GM21723 (cell line): Measurements from ENCODE around the gene ZNF771.
"Not testable (repeated sequence)": the region's sequence is repeated elsewhere in the genome, so short reads cannot be mapped to it uniquely, and the experiment has no call there.

Experiments used
- ATAC-seq: cut with Tn5 transposase; IDR thresholded peaks from one replicate; pipeline ENCODE4 v1.9.1; 2021; ENCODE audit warnings: mild to moderate bottlenecking, moderate library complexity; ENCODE audit not compliant: unreplicated experiment

ZNF771 gene

DNA sequence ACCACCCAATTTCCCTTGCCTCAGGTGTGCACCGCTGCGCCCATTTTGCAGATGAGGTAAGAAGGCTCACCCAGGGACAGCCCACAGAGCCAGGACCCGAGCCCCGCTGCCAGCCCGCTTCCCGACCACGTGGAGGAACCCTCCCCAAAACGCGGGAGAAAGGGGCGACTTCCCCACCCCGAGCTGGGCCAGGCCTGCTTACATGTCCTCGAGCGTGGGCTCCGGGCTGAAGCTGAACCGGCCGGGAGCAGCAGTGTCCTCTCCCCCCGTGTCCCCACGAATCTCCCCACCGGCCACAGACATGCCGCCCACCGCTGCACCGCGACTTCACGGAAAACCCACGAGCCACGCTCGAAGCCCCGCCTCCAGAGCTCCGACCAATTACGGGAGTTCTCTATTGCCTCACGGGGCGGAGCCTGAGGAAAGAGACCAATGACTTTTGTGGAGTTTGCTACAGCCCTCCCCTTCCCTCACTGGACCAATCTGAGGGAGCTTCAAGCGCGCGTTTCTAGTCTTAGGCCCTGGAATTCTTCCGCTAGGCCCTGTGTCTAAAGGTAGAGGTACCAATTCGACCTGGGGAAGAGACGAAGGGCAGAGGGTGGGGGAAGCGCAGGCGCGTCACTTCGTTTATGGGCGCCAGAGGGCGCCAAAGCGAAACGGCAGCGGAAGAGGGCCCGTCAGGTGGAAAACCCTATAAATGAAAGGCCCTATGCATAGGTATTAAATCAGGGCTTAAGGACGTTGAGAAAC is 22.4 kb downstream of the ZNF771 start, which contains the start of gene DCTPP1:
DCTPP1 (minus strand) TSS at position 353 of the 750 bp plus-strand sequence; CDS start at position 303, 50 bp downstream.
- peak; percentile 97 for ATAC-seq

DNA sequence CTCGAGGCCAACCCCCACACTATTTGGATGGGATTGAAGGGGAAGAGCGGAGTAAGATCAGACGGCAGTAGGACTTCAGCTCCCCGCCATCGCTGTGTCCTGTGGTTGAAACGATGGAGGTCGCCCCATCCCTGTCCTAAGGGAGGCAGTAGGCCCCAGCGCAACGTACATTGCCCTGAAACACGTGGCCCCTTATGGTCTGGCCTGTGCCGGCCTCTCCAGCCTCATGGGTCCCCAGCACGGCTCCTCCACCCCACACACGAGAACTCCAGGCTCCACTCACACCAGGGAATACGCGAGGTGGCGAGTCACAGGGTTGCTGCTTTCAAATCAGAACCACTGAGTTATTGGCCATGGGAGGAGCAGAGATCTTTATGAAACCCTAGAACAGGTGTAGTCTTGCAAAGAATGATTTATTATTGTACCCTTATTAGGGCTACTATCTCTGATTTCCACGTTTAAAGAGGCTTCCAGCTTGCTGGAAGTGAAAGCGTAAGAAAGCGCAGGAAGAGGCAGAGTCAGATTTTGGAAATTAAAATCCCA is 23.1 kb downstream of the ZNF771 start:
- ATAC-seq = peak; percentile 15

GRCh38 chr16:30434852-30435251 is 27.4 kb downstream of the ZNF771 start:
- no peak for ATAC-seq

DNA sequence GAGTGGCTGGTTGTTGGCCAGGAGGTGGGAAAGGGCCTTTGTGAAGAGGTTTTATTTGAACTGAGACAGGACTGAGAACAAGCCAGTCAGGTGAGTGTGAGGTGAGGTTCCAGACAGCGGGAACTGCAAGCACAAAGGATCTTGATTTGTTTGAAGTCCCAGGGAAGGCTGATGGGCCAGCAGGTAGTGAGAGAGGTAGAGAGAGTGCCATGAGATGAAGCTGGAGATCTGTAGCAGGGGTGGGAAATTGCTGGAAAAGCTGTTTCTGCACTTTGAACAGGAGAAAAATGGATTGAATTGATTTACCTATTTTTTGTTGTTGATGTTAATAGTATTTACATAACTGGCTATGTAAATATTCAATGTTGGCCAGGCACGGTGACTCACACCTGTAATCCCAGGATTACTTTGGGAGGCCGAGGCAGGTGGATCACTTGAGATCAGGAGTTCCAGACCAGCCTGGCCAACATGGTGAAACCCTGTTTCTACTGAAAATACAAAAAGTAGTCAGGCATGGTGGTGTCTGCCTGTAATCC is 30.2 kb downstream of the ZNF771 start:
- no peak for ATAC-seq

GRCh38 chr16:30438835-30439234 is 31.4 kb downstream of the ZNF771 start:
- no peak for ATAC-seq

GRCh38 chr16:30439720-30440348 is 32.4 kb downstream of the ZNF771 start:
- no peak for ATAC-seq

- no peak for ATAC-seq
These were observed 36.2 kb downstream of the ZNF771 start for GRCh38 chr16:30443631-30444030.

GRCh38 chr16:30444231-30445148 is 37.1 kb downstream of the ZNF771 start:
- ATAC-seq = no peak

DNA sequence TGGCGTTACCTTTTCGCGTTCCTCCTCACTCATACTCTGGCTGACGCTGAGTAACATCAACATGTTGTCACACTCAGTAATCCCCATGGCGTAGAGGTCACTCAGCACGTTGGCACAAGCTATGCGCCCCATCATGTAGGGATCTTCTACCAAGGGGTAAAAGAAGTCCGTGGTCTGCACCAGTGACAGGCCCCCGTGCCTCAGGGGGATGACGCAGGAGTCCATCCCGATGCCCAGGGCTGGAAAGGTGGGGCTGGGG is 37.7 kb downstream of the ZNF771 start:
- no peak for ATAC-seq

- peak; percentile 73 for ATAC-seq
These were observed 38.2 kb downstream of the ZNF771 start, which contains the start of gene SEPHS2 for GRCh38 chr16:30445408-30446202. TSS of gene SEPHS2 (minus strand) at chr16:30445874. CDS start at chr16:30445727, 147 bp downstream.

GRCh38 chr16:30446203-30446595 is 38.8 kb downstream of the ZNF771 start:
- ATAC-seq = no peak

DNA sequence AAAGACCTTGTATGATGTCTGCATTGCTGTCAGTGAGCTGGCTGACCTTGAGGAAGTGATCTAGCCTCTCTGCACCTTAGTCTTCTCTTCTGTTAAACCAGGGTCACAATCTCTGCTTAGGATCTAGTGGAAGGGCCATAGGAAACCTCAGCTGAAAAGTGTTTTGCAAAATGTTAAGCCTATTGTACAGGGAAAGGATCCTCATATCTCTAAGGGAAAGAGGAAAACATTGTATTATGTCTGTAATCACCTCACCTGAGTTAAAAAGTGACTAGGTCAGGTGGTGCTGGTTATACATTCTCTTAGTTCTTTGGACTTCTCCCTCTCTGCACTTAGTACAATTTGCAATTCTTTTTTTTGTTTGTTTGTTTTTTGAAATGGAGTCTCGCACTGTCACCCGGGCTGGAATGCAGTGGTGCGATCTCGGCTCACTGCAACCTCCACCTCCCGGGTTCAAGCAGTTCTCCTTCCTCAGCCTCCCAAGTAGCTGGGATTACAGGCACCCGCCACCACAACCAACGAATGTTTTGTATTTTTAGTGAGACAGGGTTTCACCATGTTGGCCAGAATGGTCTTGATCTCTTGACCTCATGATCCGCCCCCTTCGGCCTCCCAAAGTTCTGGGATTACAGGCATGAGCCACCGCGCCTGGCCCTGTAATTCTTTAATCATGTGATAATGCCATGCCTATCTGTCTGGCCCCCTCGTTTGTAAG is 40.3 kb downstream of the ZNF771 start:
- ATAC-seq = no peak

DNA sequence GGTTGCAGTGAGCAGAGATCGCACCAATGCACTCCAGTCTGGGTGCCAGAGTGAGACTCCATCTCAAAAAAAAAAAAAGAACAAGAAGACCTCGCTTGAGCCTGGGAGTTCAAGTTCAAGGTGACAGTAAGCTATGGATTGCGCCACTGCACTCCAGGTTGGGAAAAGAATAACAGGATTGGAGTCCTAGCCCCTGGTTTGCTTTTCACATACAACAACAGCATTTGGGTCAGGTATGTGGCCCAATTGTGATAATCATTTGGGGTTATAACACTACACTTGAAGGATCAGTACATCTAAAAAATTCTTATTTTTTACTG is 41.7 kb downstream of the ZNF771 start:
- no peak for ATAC-seq

DNA sequence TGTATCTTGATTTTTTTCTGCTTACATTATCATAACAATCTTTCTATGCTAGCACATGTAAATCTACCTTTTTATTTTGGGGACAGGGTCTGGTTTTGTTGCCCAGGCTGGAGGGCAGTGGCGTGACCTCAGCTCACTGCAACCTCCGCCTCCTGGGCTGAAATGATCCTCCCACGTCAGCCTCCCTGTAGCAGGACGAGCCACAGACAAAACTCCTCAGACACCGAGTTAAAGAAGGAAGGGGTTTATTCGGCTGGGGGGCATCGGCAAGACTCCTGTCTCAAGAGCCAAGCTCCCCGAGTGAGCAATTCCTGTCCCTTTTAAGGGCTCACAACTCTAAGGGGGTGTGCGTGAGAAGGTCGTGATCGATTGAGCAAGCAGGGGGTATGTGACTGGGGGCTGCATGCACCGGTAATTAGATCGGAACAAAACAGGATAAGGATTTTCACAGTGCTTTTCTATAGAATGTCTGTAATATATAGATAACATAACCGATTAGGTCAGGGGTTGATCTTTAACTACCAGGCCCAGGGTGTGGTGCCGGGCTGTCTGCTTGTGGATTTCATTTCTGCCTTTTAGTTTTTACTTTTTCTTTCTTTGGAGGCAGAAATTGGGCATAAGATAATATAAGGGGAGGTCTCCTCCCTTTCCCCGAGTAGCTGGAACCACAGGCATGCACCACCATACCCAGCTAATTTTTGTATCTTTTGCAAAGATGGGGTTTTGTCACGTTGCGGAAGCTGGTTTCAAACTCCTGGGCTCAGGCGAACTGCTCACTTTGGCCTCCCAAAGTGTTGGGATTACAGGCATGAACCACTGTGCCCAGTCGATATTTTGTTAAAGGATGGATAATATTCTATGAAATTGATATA is 45.5 kb downstream of the ZNF771 start:
- ATAC-seq = not testable (repeated sequence)

DNA sequence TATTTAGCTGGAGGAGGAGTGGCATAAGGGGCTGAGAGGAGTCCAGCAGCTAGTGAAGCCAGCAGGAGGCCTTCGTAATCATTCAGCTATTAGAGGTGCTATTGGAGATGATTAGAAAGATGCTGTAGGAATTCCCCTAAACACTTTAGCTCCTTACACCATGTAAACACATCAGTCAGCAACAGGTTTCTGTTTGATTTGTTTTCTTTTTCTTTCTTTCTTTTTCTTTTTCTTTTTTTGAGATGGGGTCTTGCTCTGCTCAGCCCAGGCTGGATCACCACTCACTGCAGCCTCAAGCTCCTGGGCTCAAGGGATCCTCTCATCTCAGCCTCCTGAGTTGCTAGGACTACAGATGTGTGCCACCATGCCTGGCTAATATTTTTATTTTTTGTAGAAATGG is 48.9 kb downstream of the ZNF771 start:
- ATAC-seq = no peak

DNA sequence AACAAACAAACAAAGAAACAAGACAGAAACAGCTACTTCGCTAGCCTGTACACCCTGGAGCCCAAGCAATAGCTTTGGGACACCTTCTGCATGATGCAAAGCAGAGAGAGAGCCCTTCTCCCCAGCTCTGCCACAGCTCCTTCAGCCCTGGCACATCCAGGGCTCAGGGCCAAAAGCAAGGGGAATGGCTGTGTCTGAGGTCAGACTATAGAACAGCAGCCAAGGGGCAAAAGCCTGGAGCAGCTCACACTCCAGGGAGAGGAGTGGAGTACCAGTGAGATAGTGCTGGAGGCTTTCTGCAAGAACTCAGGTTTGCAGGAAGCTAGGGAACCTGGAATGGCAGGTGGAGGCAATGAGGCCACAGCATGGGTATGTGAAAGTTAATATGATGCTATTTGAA is 49.9 kb downstream of the ZNF771 start:
- no peak for ATAC-seq

GRCh38 chr16:30457743-30458560 is 50.5 kb downstream of the ZNF771 start:
- no peak for ATAC-seq
